ENCODE measurements around the gene C1QA. TPM values are rescaled to one million over a fixed set of nuclear protein-coding genes. Genes with fewer than 3 reads are reported as not detected.

Gene C1QA
- total RNA-seq, 1 experiment from 2014 or later = 0.50 TPM

- TF ChIP-seq PRDM15 (CRISPR knock-in tag; IDR thresholded peaks at IDR 0.05) (no peak), TCF7 (CRISPR knock-in tag; IDR thresholded peaks at IDR 0.05; ENCODE audit: low read depth) (no peak), ATF2 (CRISPR knock-in tag; IDR thresholded peaks at IDR 0.05; ENCODE audit: borderline replicate concordance, low read depth) (no peak), EMX1 (CRISPR knock-in tag; IDR thresholded peaks at IDR 0.05) (no peak), ESRRA (CRISPR knock-in tag; IDR thresholded peaks at IDR 0.05; ENCODE audit: borderline replicate concordance) (no peak)
These were observed 39.0 kb upstream of the C1QA start (continued) for GRCh38 chr1:22597301-22597965.

- CTCF ChIA-PET = no interaction called here
- no peak for ATAC-seq
These were observed 38.4 kb upstream of the C1QA start for GRCh38 chr1:22597996-22598395.

More at GRCh38 chr1:22597996-22598395, 38.4 kb upstream of the C1QA start:
- H3K36me3 Mint-ChIP-seq = no peaks in the 10 kb centered on the region
- H3K4me1 Mint-ChIP-seq = 0 out of 2 replicates have a peak, but pooled peaks cover under 1% of the 10 kb centered on the region
- TF ChIP-seq PREB (CRISPR knock-in tag; IDR thresholded peaks at IDR 0.05; ENCODE audit: borderline replicate concordance) (no peak), ZNF396 (CRISPR knock-in tag; IDR thresholded peaks at IDR 0.05; ENCODE audit: borderline replicate concordance) (no peak), ZNF263 (CRISPR knock-in tag; IDR thresholded peaks at IDR 0.05; ENCODE audit: low read depth) (no peak), TEAD4 (CRISPR knock-in tag; IDR thresholded peaks at IDR 0.05) (no peak), HMGA2 (CRISPR knock-in tag; IDR thresholded peaks at IDR 0.05) (no peak), ATF1 (CRISPR knock-in tag; IDR thresholded peaks at IDR 0.05) (no peak), MLX (CRISPR knock-in tag; IDR thresholded peaks at IDR 0.05) (no peak), CREM (CRISPR knock-in tag; IDR thresholded peaks at IDR 0.05) (no peak), ZNF317 (CRISPR knock-in tag; IDR thresholded peaks at IDR 0.05; ENCODE audit: borderline replicate concordance, low read depth) (no peak), TCF7 (CRISPR knock-in tag; IDR thresholded peaks at IDR 0.05; ENCODE audit: low read depth) (no peak), SMAD4 (CRISPR knock-in tag; IDR thresholded peaks at IDR 0.05) (no peak), ATF6 (CRISPR knock-in tag; IDR thresholded peaks at IDR 0.05) (no peak), NR2C2 (CRISPR knock-in tag; IDR thresholded peaks at IDR 0.05) (no peak)
- no peak overlapping the region for H3K27ac Mint-ChIP-seq
- POLR2A ChIA-PET = no interaction called here
- H3K27me3 Mint-ChIP-seq (ENCODE audit: low read depth) = no peaks in the 10 kb centered on the region
- no peak for DNase-seq (ENCODE audit: low spot score)
- H3K4me3 Mint-ChIP-seq = no peak overlapping the region
- H3K9me3 Mint-ChIP-seq = no peaks in the 10 kb centered on the region

All from WTC11 (cell line).